GM12873 (cell line): Measurements from ENCODE around the gene ALX3.

Source experiments
- CTCF ChIP-seq: IDR thresholded peaks from 2 replicates; pipeline ENCODE4 v1.5.1; 2012; ENCODE audit warnings: low read depth, mild to moderate bottlenecking, moderate library complexity, low read length, control low read depth; ENCODE audit not compliant: insufficient read depth; ENCODE audit errors: missing control alignments

The ALX3 gene

GRCh38 chr1:110098222-110099026 lies 28.0 kb upstream of the ALX3 start:
- no peak for TF ChIP-seq CTCF

- no peak for TF ChIP-seq CTCF
Measured at GRCh38 chr1:110097507-110098221, 27.2 kb upstream of the ALX3 start.

GRCh38 chr1:110094931-110095654 lies 24.6 kb upstream of the ALX3 start:
- no peak for TF ChIP-seq CTCF

GRCh38 chr1:110092991-110093390 lies 22.5 kb upstream of the ALX3 start:
- no peak for TF ChIP-seq CTCF

GRCh38 chr1:110091791-110092190 lies 21.3 kb upstream of the ALX3 start:
- no peak for TF ChIP-seq CTCF

GRCh38 chr1:110091381-110091780 lies 20.9 kb upstream of the ALX3 start:
- no peak for TF ChIP-seq CTCF

- TF ChIP-seq CTCF: no peak
Measured at GRCh38 chr1:110089561-110090275, 19.2 kb upstream of the ALX3 start.
